Esophagus muscularis mucosa (tissue), 4 donors: ENCODE measurements around the gene ECI1. TPM values are rescaled to one million over a fixed set of nuclear protein-coding genes. Genes with fewer than 3 reads are reported as not detected.

ENCODE experiments used
- DNase-seq: peaks from one replicate; pipeline ENCODE4 v3.0.0-alpha.2; 2017; ENCODE audit errors: extremely low spot score
- H3K27ac ChIP-seq, 4 donors: fragments of 200-600 bp; sonication (generic); replicated peaks in 1 of 4; 1 replicate in 3 of 4; 2 replicates in 1 of 4; pipeline ENCODE4 v1.5.1; 2016 to 2019; ENCODE audit warnings: mild to moderate bottlenecking in 1 of 4
- H3K27me3 ChIP-seq, 4 donors: fragments of 200-600 bp; sonication (generic); one replicate each; pipeline versions ENCODE4 v1.5.1 to v1.6.0; 2016 to 2019
- H3K36me3 ChIP-seq, 4 donors: fragments of 200-600 bp; sonication (generic); one replicate each; pipeline ENCODE4 v1.5.1; 2016 to 2019
- H3K4me1 ChIP-seq, 4 donors: fragments of 200-600 bp; sonication (generic); one replicate each; pipeline ENCODE4 v1.5.1; 2016 to 2019
- H3K4me3 ChIP-seq, 4 donors: fragments of 200-600 bp; sonication (generic); 1 replicate in 2 of 4; 2 replicates in 2 of 4; pipeline ENCODE4 v1.5.1; 2016 to 2019; ENCODE audit warnings: mild to moderate bottlenecking in 4 of 4, moderate library complexity in 1 of 4
- H3K9me3 ChIP-seq, 4 donors: fragments of 200-600 bp; sonication (generic); 1 replicate in 3 of 4; 2 replicates in 1 of 4; pipeline ENCODE4 v1.5.1; 2016 to 2019
- CTCF ChIP-seq, 3 experiments: fragments of 200-600 bp in 2 of 3; fragments of 450-650 bp in 1 of 3; sonication (generic) in 2 of 3; IDR thresholded peaks; one replicate each; pipeline ENCODE4 v1.5.1; 2017 to 2019; ENCODE audit warnings: antibody characterized with exemption in 3 of 3, mild to moderate bottlenecking in 2 of 3, moderate library complexity in 1 of 3
- EP300 ChIP-seq: sonication (generic); formaldehyde crosslinking; IDR thresholded peaks from one replicate; pipeline ENCODE4 v1.6.1; 2017; ENCODE audit warnings: antibody characterized with exemption
- POLR2A ChIP-seq: fragments of 450-650 bp; IDR thresholded peaks from one replicate; pipeline ENCODE4 v1.6.1; 2017; ENCODE audit warnings: antibody characterized with exemption, moderate library complexity, mild to moderate bottlenecking, low read depth
- POLR2AphosphoS5 ChIP-seq, 2 donors: sonication (generic); formaldehyde crosslinking; IDR thresholded peaks; one replicate each; pipeline ENCODE4 v1.6.1; 2017; ENCODE audit warnings: antibody characterized with exemption in 2 of 2
- WGBS: methylation state at CpG from one replicate; pipeline ENCODE4 v1.1.5; 2018; 5-methylcytosine and 5-hydroxymethylcytosine counted together
- intact Hi-C: fragments of 100-400 bp; cut with DNase I; formaldehyde crosslinking; loops from one replicate; pipeline ENCODE4 v1.15.1; 2023
- small RNA-seq, 3 donors: library from RNA; depleted of rRNA; stranded (forward); fragments of <200 nt; gene quantifications; one replicate each; pipeline ENCODE3, GENCODE V24; 2016
- total RNA-seq, 4 donors: library from RNA; depleted of rRNA; stranded (reverse); fragments of >200 nt; gene quantifications; one replicate each; pipeline versions ENCODE4 v1.1.0 to v1.2.1, GENCODE V29; 2016

ECI1 gene
- total RNA-seq, 4 donors from 2014 or later: 51.9 to 115 (median 86.6) TPM

- H3K4me1 ChIP-seq: peaks cover 9 to 28% (median 21%) of the 10 kb centered on the region in 4 donors
- H3K27ac ChIP-seq: no peak overlapping the region
- no peak overlapping the region for H3K4me3 ChIP-seq
- H3K9me3 ChIP-seq: no peaks in the 10 kb centered on the region
- no peaks in the 10 kb centered on the region for H3K36me3 ChIP-seq
- WGBS: 63% methylated on average over 10 of the region's 16 CpGs
- peaks cover 8 to 56% (median 22%) of the 10 kb centered on the region in 4 donors for H3K27me3 ChIP-seq
- intact Hi-C loops: no loop called here
- TF ChIP-seq CTCF (IDR thresholded peaks at IDR 0.05) (no peak), POLR2A (no peak), EP300 (no peak), POLR2AphosphoS5 (IDR thresholded peaks at IDR 0.05) (no peak)
- no peak for DNase-seq
Observed at GRCh38 chr16:2194166-2194834, 57.1 kb downstream of the ECI1 start.

- no peak for TF ChIP-seq POLR2AphosphoS5 (IDR thresholded peaks at IDR 0.05)
- TF ChIP-seq CTCF (IDR thresholded peaks at IDR 0.05): no peak
- no peak for TF ChIP-seq EP300
- no peak for TF ChIP-seq POLR2A
- H3K9me3 ChIP-seq: no peaks in the 10 kb centered on the region
- WGBS: 86% methylated on average over 10 of the region's 11 CpGs
Observed at GRCh38 chr16:2191446-2191706, 60.0 kb downstream of the ECI1 start.

GRCh38 chr16:2190659-2191445, 60.5 kb downstream of the ECI1 start:
- H3K36me3 ChIP-seq: no peaks in the 10 kb centered on the region
- peaks cover 5 to 28% (median 10%) of the 10 kb centered on the region in 4 donors for H3K27me3 ChIP-seq
- no peaks in the 10 kb centered on the region for H3K9me3 ChIP-seq
- no peak for DNase-seq
- H3K4me3 ChIP-seq: no peak overlapping the region
- TF ChIP-seq EP300 (no peak), CTCF (IDR thresholded peaks at IDR 0.05) (no peak), POLR2AphosphoS5 (IDR thresholded peaks at IDR 0.05) (no peak), POLR2A (no peak)
- intact Hi-C loops: no loop called here
- WGBS: 85% methylated on average over 18 of the region's 25 CpGs
- peaks cover 9 to 16% (median 12%) of the 10 kb centered on the region in 4 donors for H3K4me1 ChIP-seq
- no peak overlapping the region for H3K27ac ChIP-seq

More at GRCh38 chr16:2191446-2191706, 60.0 kb downstream of the ECI1 start:
- H3K4me1 ChIP-seq: peaks cover 9 to 21% (median 15%) of the 10 kb centered on the region in 4 donors
- no peak for DNase-seq
- intact Hi-C loops: no loop called here
- H3K36me3 ChIP-seq: no peaks in the 10 kb centered on the region
- H3K27ac ChIP-seq: no peak overlapping the region
- H3K4me3 ChIP-seq: no peak overlapping the region
- H3K27me3 ChIP-seq: peaks cover 8 to 32% (median 12%) of the 10 kb centered on the region in 4 donors

GRCh38 chr16:2190002-2190658, 61.3 kb downstream of the ECI1 start:
- no peak for DNase-seq
- Histone ChIP-seq H3K27me3 (peaks cover 0 to 21% (median 3%) of the 10 kb centered on the region in 4 donors), H3K9me3 (no peaks in the 10 kb centered on the region), H3K4me1 (peaks cover 2 to 9% (median 4%) of the 10 kb centered on the region in 4 donors), H3K27ac (no peak overlapping the region), H3K4me3 (no peak overlapping the region), H3K36me3 (no peaks in the 10 kb centered on the region)
- 81% methylated on average over 7 of the region's 24 CpGs for WGBS
- no peak for TF ChIP-seq POLR2AphosphoS5 (IDR thresholded peaks at IDR 0.05)
- no peak for TF ChIP-seq EP300
- TF ChIP-seq POLR2A: no peak
- TF ChIP-seq CTCF (IDR thresholded peaks at IDR 0.05): no peak
- intact Hi-C loops: no loop called here

Small RNAs within 50 kb of the gene (small RNA-seq; reads per million reads assigned to genes)
- gene MIR3677 (0 to 0.08 (median 0) reads per million in 3 donors), gene MIR4717 (0 reads per million in 3 donors)

Other genes with a start within 250 kb of the ECI1 start
- 10 to 100 TPM; 23.3 to 46.5 (median 34.9) TPM for gene ZNF598, start 241.8 kb downstream of the ECI1 start, total RNA-seq
- not detected for gene NPW, start 231.8 kb downstream of the ECI1 start, total RNA-seq
- 100 to 1,000 TPM in 2 of 4 donors, 10 to 100 TPM in 2; 45.3 to 130 (median 88.3) TPM for gene NHERF2, start 224.7 kb downstream of the ECI1 start, total RNA-seq
- 10 to 100 TPM; 11.8 to 25.2 (median 18.9) TPM for gene NTHL1, start 203.8 kb downstream of the ECI1 start, total RNA-seq
- 10 to 100 TPM; 41.3 to 71.7 (median 52.0) TPM for gene TSC2, start 203.6 kb downstream of the ECI1 start, total RNA-seq
- gene PKD1, start 115.7 kb downstream of the ECI1 start, total RNA-seq: 100 to 1,000 TPM; 297 to 459 (median 366) TPM
- not detected for gene RAB26, start 103.0 kb downstream of the ECI1 start, total RNA-seq
- gene TRAF7, start 95.8 kb downstream of the ECI1 start, total RNA-seq: 10 to 100 TPM; 42.6 to 64.5 (median 54.3) TPM
- under 1 TPM; under 0.01 to 0.32 (median 0.09) TPM for gene CASKIN1, start 55.0 kb downstream of the ECI1 start, total RNA-seq
- gene MLST8, start 46.1 kb downstream of the ECI1 start, total RNA-seq: 10 to 100 TPM; 23.7 to 62.8 (median 36.3) TPM
- 1 to 10 TPM; 1.2 to 6.8 (median 5.7) TPM for gene BRICD5, start 40.7 kb downstream of the ECI1 start, total RNA-seq
- gene PGP, start 36.7 kb downstream of the ECI1 start, total RNA-seq: 10 to 100 TPM in 3 of 4 donors, 1 to 10 TPM in 1; 8.9 to 20.0 (median 13.7) TPM
- gene E4F1, start 28.0 kb downstream of the ECI1 start, total RNA-seq: 10 to 100 TPM; 19.1 to 39.7 (median 28.5) TPM
- gene DNASE1L2, start 15.1 kb downstream of the ECI1 start, total RNA-seq: under 1 TPM; 0.50 to 0.86 (median 0.67) TPM
- gene RNPS1, start 16.5 kb upstream of the ECI1 start, total RNA-seq: 100 to 1,000 TPM; 114 to 179 (median 151) TPM
- gene ABCA3, start 89.1 kb upstream of the ECI1 start, total RNA-seq: 10 to 100 TPM; 10.4 to 30.7 (median 18.1) TPM
- gene CCNF, start 177.9 kb upstream of the ECI1 start, total RNA-seq: 1 to 10 TPM in 3 of 4 donors, under 1 TPM in 1; 0.83 to 2.5 (median 1.5) TPM
- 1 to 10 TPM in 1 of 4 donors, not detected in 3; 1.5 TPM for gene TEDC2, start 208.5 kb upstream of the ECI1 start, total RNA-seq
- under 1 TPM in 3 of 4 donors, not detected in 1; 0.19 to 0.42 (median 0.29) TPM for gene NTN3, start 219.7 kb upstream of the ECI1 start, total RNA-seq
- 10 to 100 TPM in 2 of 4 donors, 1 to 10 TPM in 2; 7.0 to 14.1 (median 11.5) TPM for gene TBC1D24, start 223.5 kb upstream of the ECI1 start, total RNA-seq